H1 (cell line): ENCODE results near the gene CIB2.

Experiments
- BCL11A ChIP-seq, 2 experiments: IDR thresholded peaks; one replicate each; pipeline ENCODE4 v1.6.1; 2011; ENCODE audit warnings: low read depth in 2 of 2, low read length in 2 of 2, mild to moderate bottlenecking in 2 of 2
- BRCA1 ChIP-seq: IDR thresholded peaks from 2 replicates; pipeline ENCODE4 v1.6.1; 2012; ENCODE audit warnings: low read depth, low read length, improper control_type of control experiment
- CBX5 ChIP-seq: fragments of 300-800, 300-1000 bp; sonication (generic); IDR thresholded peaks from 2 replicates; pipeline ENCODE4 v1.7.1; 2016; ENCODE audit warnings: antibody characterized with exemption, low read length, low read depth
- CEBPB ChIP-seq: IDR thresholded peaks from 2 replicates; pipeline ENCODE4 v1.6.1; 2012; ENCODE audit warnings: low read depth, low read length
- EZH2 ChIP-seq: fragments of 200-600 bp; sonication (generic); IDR thresholded peaks from 2 replicates; pipeline ENCODE4 v1.7.1; 2012; ENCODE audit warnings: low read depth, mild to moderate bottlenecking, moderate library complexity, low read length, inconsistent platforms; ENCODE audit not compliant: severe bottlenecking
- FOSL1 ChIP-seq: IDR thresholded peaks from 2 replicates; pipeline ENCODE4 v1.6.1; 2011; ENCODE audit warnings: mild to moderate bottlenecking, low read depth, low read length, moderate library complexity; ENCODE audit not compliant: insufficient read depth
- HDAC2 ChIP-seq, 2 experiments: fragments of 300-600 bp in 1 of 2; sonication (generic) in 1 of 2; IDR thresholded peaks; 2 replicates each; pipeline ENCODE4 v1.6.1; 2011 to 2012; ENCODE audit warnings: low read depth in 2 of 2, low read length in 2 of 2, mild to moderate bottlenecking in 2 of 2, moderate library complexity in 2 of 2, borderline replicate concordance in 1 of 2, inconsistent platforms in 1 of 2
- POLR2AphosphoS5 ChIP-seq: IDR thresholded peaks from 2 replicates; pipeline ENCODE4 v1.6.1; 2011; ENCODE audit warnings: low read depth, low read length
- RAD21 ChIP-seq, 2 experiments: IDR thresholded peaks in 1 of 2; conservative IDR thresholded peaks in 1 of 2; 2 replicates each; pipeline ENCODE4 v1.6.1; 2011; ENCODE audit warnings: low read depth in 2 of 2, low read length in 2 of 2, improper control_type of control experiment in 1 of 2, inconsistent platforms in 1 of 2, mild to moderate bottlenecking in 1 of 2, moderate library complexity in 1 of 2
- SIN3A ChIP-seq, 2 experiments: IDR thresholded peaks in 1 of 2; conservative IDR thresholded peaks in 1 of 2; 2 replicates each; pipeline ENCODE4 v1.6.1; 2011 to 2012; ENCODE audit warnings: low read length in 2 of 2, improper control_type of control experiment in 1 of 2, low read depth in 1 of 2, mild to moderate bottlenecking in 1 of 2
- TAF1 ChIP-seq: IDR thresholded peaks from 2 replicates; pipeline ENCODE4 v1.6.1; 2011; ENCODE audit warnings: mild to moderate bottlenecking, low read depth, low read length
- TEAD4 ChIP-seq: IDR thresholded peaks from 2 replicates; pipeline ENCODE4 v1.6.1; 2012; ENCODE audit warnings: low read depth, low read length, inconsistent platforms, mixed read lengths
- TF ChIP-seq, protein P1 (sequence below), 3 experiments: IDR thresholded peaks; 1 replicate in 2 of 3; 2 replicates in 1 of 3; pipeline versions ENCODE4 v1.5.1 to v1.6.1; 2011; ENCODE audit warnings: low read length in 3 of 3, mild to moderate bottlenecking in 3 of 3, inconsistent platforms in 2 of 3, low read depth in 1 of 3, moderate library complexity in 1 of 3; ENCODE audit not compliant: insufficient read depth in 1 of 3; ENCODE audit errors: control extremely low read depth in 1 of 3
- TF ChIP-seq, protein P2 (sequence below): IDR thresholded peaks from 2 replicates; pipeline ENCODE4 v1.6.1; 2012; ENCODE audit warnings: inconsistent platforms

DNA sequence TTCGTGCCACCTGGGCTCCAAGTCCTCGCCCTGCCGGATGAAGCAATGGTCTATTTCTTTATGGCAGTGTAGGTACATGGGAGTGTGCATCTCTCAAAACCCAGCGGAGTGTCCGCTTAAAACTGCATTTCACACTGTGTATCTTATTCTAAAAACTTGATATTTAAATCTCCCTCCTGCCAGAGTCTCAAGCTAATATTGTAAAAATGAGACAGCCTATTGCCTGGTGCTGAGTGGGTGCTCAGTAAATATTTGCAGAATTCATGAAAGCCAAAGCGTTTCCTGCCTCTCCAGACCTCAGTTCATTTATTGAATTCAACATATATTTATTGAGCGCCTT is 53.4 kb downstream of the CIB2 start:
- TF ChIP-seq SIN3A (conservative IDR thresholded peaks at IDR 0.05 in 1 of 2, IDR thresholded peaks at IDR 0.05 in 1 of 2; ENCODE audit: low read depth in 1 of 2, low read length in 2 of 2) (no peak), CBX5 (no peak), EZH2 (no peak), BRCA1 (no peak), TEAD4 (no peak), TAF1 (no peak), HDAC2 (IDR thresholded peaks at IDR 0.05; ENCODE audit: borderline replicate concordance in 1 of 2, low read depth in 2 of 2, low read length in 2 of 2) (no peak), CEBPB (no peak), FOSL1 (no peak), BCL11A (IDR thresholded peaks at IDR 0.05; ENCODE audit: low read depth in 2 of 2, low read length in 2 of 2) (no peak), POLR2AphosphoS5 (no peak), RAD21 (IDR thresholded peaks at IDR 0.05 in 1 of 2, conservative IDR thresholded peaks at IDR 0.05 in 1 of 2; ENCODE audit: low read depth in 2 of 2, low read length in 2 of 2) (no peak)
- TF ChIP-seq, protein P1, sequence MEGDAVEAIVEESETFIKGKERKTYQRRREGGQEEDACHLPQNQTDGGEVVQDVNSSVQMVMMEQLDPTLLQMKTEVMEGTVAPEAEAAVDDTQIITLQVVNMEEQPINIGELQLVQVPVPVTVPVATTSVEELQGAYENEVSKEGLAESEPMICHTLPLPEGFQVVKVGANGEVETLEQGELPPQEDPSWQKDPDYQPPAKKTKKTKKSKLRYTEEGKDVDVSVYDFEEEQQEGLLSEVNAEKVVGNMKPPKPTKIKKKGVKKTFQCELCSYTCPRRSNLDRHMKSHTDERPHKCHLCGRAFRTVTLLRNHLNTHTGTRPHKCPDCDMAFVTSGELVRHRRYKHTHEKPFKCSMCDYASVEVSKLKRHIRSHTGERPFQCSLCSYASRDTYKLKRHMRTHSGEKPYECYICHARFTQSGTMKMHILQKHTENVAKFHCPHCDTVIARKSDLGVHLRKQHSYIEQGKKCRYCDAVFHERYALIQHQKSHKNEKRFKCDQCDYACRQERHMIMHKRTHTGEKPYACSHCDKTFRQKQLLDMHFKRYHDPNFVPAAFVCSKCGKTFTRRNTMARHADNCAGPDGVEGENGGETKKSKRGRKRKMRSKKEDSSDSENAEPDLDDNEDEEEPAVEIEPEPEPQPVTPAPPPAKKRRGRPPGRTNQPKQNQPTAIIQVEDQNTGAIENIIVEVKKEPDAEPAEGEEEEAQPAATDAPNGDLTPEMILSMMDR (IDR thresholded peaks at IDR 0.05; ENCODE audit: control extremely low read depth in 1 of 3, insufficient read depth in 1 of 3, low read depth in 1 of 3, low read length in 3 of 3), result no peak
- TF ChIP-seq, protein P2, sequence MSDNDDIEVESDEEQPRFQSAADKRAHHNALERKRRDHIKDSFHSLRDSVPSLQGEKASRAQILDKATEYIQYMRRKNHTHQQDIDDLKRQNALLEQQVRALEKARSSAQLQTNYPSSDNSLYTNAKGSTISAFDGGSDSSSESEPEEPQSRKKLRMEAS, result no peak
